Measurements from ENCODE around the gene TMEM184B. TPM values are rescaled to one million over a fixed set of nuclear protein-coding genes. Genes with fewer than 3 reads are reported as not detected.

Gene TMEM184B
- total and polyA plus RNA-seq, 9 donors, result 19.9 to 78.6 (median 65.8) TPM

- peaks cover 96% of the 10 kb centered on the region for H3K36me3 ChIP-seq (ENCODE audit: control insufficient read depth, insufficient read depth, low read length)
- no peaks in the 10 kb centered on the region for H3K9me3 ChIP-seq (replicated peaks; ENCODE audit: control insufficient read depth, low read depth, low read length)
- no peak for DNase-seq
- H3K27ac ChIP-seq (ENCODE audit: low read length), result no peak overlapping the region
- no peaks in the 10 kb centered on the region for H3K27me3 ChIP-seq (ENCODE audit: control insufficient read depth, insufficient read depth, low read length)
- no peak overlapping the region for H3K4me3 ChIP-seq (ENCODE audit: low read length)
- 86% methylated on average over 4 of the region's 4 CpGs for WGBS (ENCODE audit: insufficient coverage)
- peaks cover 10% of the 10 kb centered on the region for H3K4me1 ChIP-seq (ENCODE audit: control insufficient read depth, insufficient read depth, low read length)
These were observed 23.6 kb upstream of the TMEM184B start for GRCh38 chr22:38296372-38296771.

- peaks cover 10% of the 10 kb centered on the region for H3K4me1 ChIP-seq (ENCODE audit: control insufficient read depth, insufficient read depth, low read length)
- WGBS (ENCODE audit: insufficient coverage), result 91% methylated on average over 5 of the region's 9 CpGs
- no peak overlapping the region for H3K27ac ChIP-seq (ENCODE audit: low read length)
- no peaks in the 10 kb centered on the region for H3K27me3 ChIP-seq (ENCODE audit: control insufficient read depth, insufficient read depth, low read length)
- no peaks in the 10 kb centered on the region for H3K9me3 ChIP-seq (replicated peaks; ENCODE audit: control insufficient read depth, low read depth, low read length)
- no peak overlapping the region for H3K4me3 ChIP-seq (ENCODE audit: low read length)
- peaks cover 97% of the 10 kb centered on the region for H3K36me3 ChIP-seq (ENCODE audit: control insufficient read depth, insufficient read depth, low read length)
- DNase-seq, result no peak
These were observed 23.1 kb upstream of the TMEM184B start for GRCh38 chr22:38295863-38296262.

- no peaks in the 10 kb centered on the region for H3K9me3 ChIP-seq (replicated peaks; ENCODE audit: control insufficient read depth, low read depth, low read length)
- peaks cover 10% of the 10 kb centered on the region for H3K4me1 ChIP-seq (ENCODE audit: control insufficient read depth, insufficient read depth, low read length)
- 83% methylated on average over 6 of the region's 6 CpGs for WGBS (ENCODE audit: insufficient coverage)
- H3K36me3 ChIP-seq (ENCODE audit: control insufficient read depth, insufficient read depth, low read length), result peaks cover 92% of the 10 kb centered on the region
- DNase-seq, result no peak
- no peak overlapping the region for H3K4me3 ChIP-seq (ENCODE audit: low read length)
- no peaks in the 10 kb centered on the region for H3K27me3 ChIP-seq (ENCODE audit: control insufficient read depth, insufficient read depth, low read length)
- no peak overlapping the region for H3K27ac ChIP-seq (ENCODE audit: low read length)
These were observed 22.5 kb upstream of the TMEM184B start for GRCh38 chr22:38295339-38295738.

- Histone ChIP-seq H3K4me3 (ENCODE audit: low read length) (no peak overlapping the region), H3K27me3 (ENCODE audit: control insufficient read depth, insufficient read depth, low read length) (no peaks in the 10 kb centered on the region), H3K36me3 (ENCODE audit: control insufficient read depth, insufficient read depth, low read length) (peaks cover 83% of the 10 kb centered on the region), H3K27ac (ENCODE audit: low read length) (no peak overlapping the region), H3K9me3 (replicated peaks; ENCODE audit: control insufficient read depth, low read depth, low read length) (no peaks in the 10 kb centered on the region), H3K4me1 (ENCODE audit: control insufficient read depth, insufficient read depth, low read length) (peaks cover 10% of the 10 kb centered on the region)
- DNase-seq, result no peak
- WGBS (ENCODE audit: insufficient coverage), result 87% methylated on average over 14 of the region's 26 CpGs
These were observed 21.4 kb upstream of the TMEM184B start for GRCh38 chr22:38294193-38294592.

GRCh38 chr22:38292694-38293093 is 19.9 kb upstream of the TMEM184B start:
- Histone ChIP-seq H3K27me3 (ENCODE audit: control insufficient read depth, insufficient read depth, low read length) (no peaks in the 10 kb centered on the region), H3K9me3 (replicated peaks; ENCODE audit: control insufficient read depth, low read depth, low read length) (no peaks in the 10 kb centered on the region), H3K36me3 (ENCODE audit: control insufficient read depth, insufficient read depth, low read length) (peaks cover 72% of the 10 kb centered on the region), H3K4me3 (ENCODE audit: low read length) (no peak overlapping the region), H3K27ac (ENCODE audit: low read length) (no peak overlapping the region), H3K4me1 (ENCODE audit: control insufficient read depth, insufficient read depth, low read length) (peaks cover 10% of the 10 kb centered on the region)
- no peak for DNase-seq
- WGBS (ENCODE audit: insufficient coverage), result 70% methylated on average over 5 of the region's 9 CpGs

GRCh38 chr22:38291201-38291777 is 18.5 kb upstream of the TMEM184B start:
- H3K4me1 ChIP-seq (ENCODE audit: control insufficient read depth, insufficient read depth, low read length), result peaks cover 10% of the 10 kb centered on the region
- peaks cover 58% of the 10 kb centered on the region for H3K36me3 ChIP-seq (ENCODE audit: control insufficient read depth, insufficient read depth, low read length)
- 0% methylated on average over 1 of the region's 22 CpGs for WGBS (ENCODE audit: insufficient coverage)
- H3K9me3 ChIP-seq (replicated peaks; ENCODE audit: control insufficient read depth, low read depth, low read length), result no peaks in the 10 kb centered on the region
- no peaks in the 10 kb centered on the region for H3K27me3 ChIP-seq (ENCODE audit: control insufficient read depth, insufficient read depth, low read length)
- peak overlapping the region; percentile 31 for H3K27ac ChIP-seq (ENCODE audit: low read length)
- no peak overlapping the region for H3K4me3 ChIP-seq (ENCODE audit: low read length)
- peak; percentile 63 for DNase-seq

GRCh38 chr22:38290347-38290746 is 17.5 kb upstream of the TMEM184B start:
- Histone ChIP-seq H3K4me3 (ENCODE audit: low read length) (no peak overlapping the region), H3K4me1 (ENCODE audit: control insufficient read depth, insufficient read depth, low read length) (peaks cover 11% of the 10 kb centered on the region), H3K27ac (ENCODE audit: low read length) (no peak overlapping the region), H3K27me3 (ENCODE audit: control insufficient read depth, insufficient read depth, low read length) (no peaks in the 10 kb centered on the region), H3K9me3 (replicated peaks; ENCODE audit: control insufficient read depth, low read depth, low read length) (no peaks in the 10 kb centered on the region), H3K36me3 (ENCODE audit: control insufficient read depth, insufficient read depth, low read length) (peaks cover 49% of the 10 kb centered on the region)
- 70% methylated on average over 6 of the region's 8 CpGs for WGBS (ENCODE audit: insufficient coverage)
- DNase-seq, result no peak

GRCh38 chr22:38289583-38290082 is 16.8 kb upstream of the TMEM184B start:
- Histone ChIP-seq H3K27ac (ENCODE audit: low read length) (no peak overlapping the region), H3K27me3 (ENCODE audit: control insufficient read depth, insufficient read depth, low read length) (no peaks in the 10 kb centered on the region), H3K4me3 (ENCODE audit: low read length) (no peak overlapping the region), H3K36me3 (ENCODE audit: control insufficient read depth, insufficient read depth, low read length) (peaks cover 44% of the 10 kb centered on the region), H3K9me3 (replicated peaks; ENCODE audit: control insufficient read depth, low read depth, low read length) (no peaks in the 10 kb centered on the region), H3K4me1 (ENCODE audit: control insufficient read depth, insufficient read depth, low read length) (peaks cover 16% of the 10 kb centered on the region)
- 68% methylated on average over 6 of the region's 12 CpGs for WGBS (ENCODE audit: insufficient coverage)
- DNase-seq, result no peak

- H3K4me3 ChIP-seq (ENCODE audit: low read length), result no peak overlapping the region
- H3K36me3 ChIP-seq (ENCODE audit: control insufficient read depth, insufficient read depth, low read length), result peaks cover 21% of the 10 kb centered on the region
- DNase-seq, result no peak
- no peaks in the 10 kb centered on the region for H3K27me3 ChIP-seq (ENCODE audit: control insufficient read depth, insufficient read depth, low read length)
- 38% methylated on average over 11 of the region's 11 CpGs for WGBS (ENCODE audit: insufficient coverage)
- H3K27ac ChIP-seq (ENCODE audit: low read length), result no peak overlapping the region
- H3K9me3 ChIP-seq (replicated peaks; ENCODE audit: control insufficient read depth, low read depth, low read length), result no peaks in the 10 kb centered on the region
- H3K4me1 ChIP-seq (ENCODE audit: control insufficient read depth, insufficient read depth, low read length), result peaks cover 15% of the 10 kb centered on the region
These were observed 14.3 kb upstream of the TMEM184B start for GRCh38 chr22:38286915-38287669.

- H3K27ac ChIP-seq (ENCODE audit: low read length), result no peak overlapping the region
- WGBS (ENCODE audit: insufficient coverage), result no CpG with 5 or more reads among the region's 8 CpGs
These were observed 12.2 kb upstream of the TMEM184B start for GRCh38 chr22:38285018-38285417.

More at GRCh38 chr22:38285018-38285417, 12.2 kb upstream of the TMEM184B start:
- Histone ChIP-seq H3K4me1 (ENCODE audit: control insufficient read depth, insufficient read depth, low read length) (peaks cover 15% of the 10 kb centered on the region), H3K36me3 (ENCODE audit: control insufficient read depth, insufficient read depth, low read length) (peaks cover 14% of the 10 kb centered on the region), H3K9me3 (replicated peaks; ENCODE audit: control insufficient read depth, low read depth, low read length) (no peaks in the 10 kb centered on the region), H3K27me3 (ENCODE audit: control insufficient read depth, insufficient read depth, low read length) (no peaks in the 10 kb centered on the region), H3K4me3 (ENCODE audit: low read length) (no peak overlapping the region)
- no peak for DNase-seq
